ENCODE data around the gene RIPK3. TPM values are rescaled to one million over a fixed set of nuclear protein-coding genes. Genes with fewer than 3 reads are reported as not detected.
"Not testable (repeated sequence)": the region's sequence is repeated elsewhere in the genome, so short reads cannot be mapped to it uniquely, and the experiment has no call there.

Gene RIPK3
- total RNA-seq: 3.5 TPM
- long read RNA-seq, partial matches to known transcripts: 0 of 2 reads
- long read RNA-seq, other reads (novel, unspliced or antisense): 1 of 2 reads

- peak; percentile 65 for ATAC-seq
- DNase-seq: peak; percentile 68
- intact Hi-C loops (cut with micrococcal nuclease): no loop called here
Measured at GRCh38 chr14:24339284-24340151, at the start of gene RIPK3. TSS of gene RIPK3 (minus strand) at chr14:24339991. CDS start at chr14:24339826, 165 bp downstream.

- intact Hi-C loops (cut with micrococcal nuclease): no loop called here
- DNase-seq: no peak
- peak; percentile 27 for ATAC-seq
Measured at GRCh38 chr14:24389226-24389848, 49.5 kb upstream of the RIPK3 start.

- intact Hi-C loops (cut with micrococcal nuclease): no loop called here
- DNase-seq: no peak
- peak; percentile 28 for ATAC-seq
Measured at GRCh38 chr14:24388474-24389179, 48.8 kb upstream of the RIPK3 start.

DNA sequence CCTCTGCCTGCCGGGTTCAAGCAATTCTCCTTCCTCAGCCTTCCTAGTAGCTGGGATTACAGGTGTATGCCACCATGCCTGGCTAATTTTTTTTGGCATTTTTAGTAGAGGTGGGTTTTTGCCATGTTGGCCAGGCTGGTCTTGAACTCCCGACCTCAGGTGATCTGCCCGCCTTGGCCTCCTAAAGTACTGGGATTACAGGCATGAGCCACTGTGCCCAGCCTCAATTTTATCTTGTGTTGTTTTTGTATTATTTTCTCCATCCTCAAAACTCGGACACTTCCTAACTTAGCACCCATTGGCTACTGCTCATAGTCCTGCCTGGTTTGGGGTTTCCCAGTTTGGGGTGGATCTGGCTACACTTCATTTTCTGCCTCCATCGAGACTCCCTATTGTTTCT lies 47.8 kb upstream of the RIPK3 start:
- intact Hi-C loops (cut with micrococcal nuclease); DNase-seq; ATAC-seq: not testable (repeated sequence)

- no peak for DNase-seq
Measured at GRCh38 chr14:24387009-24387345, 47.2 kb upstream of the RIPK3 start.

DNA sequence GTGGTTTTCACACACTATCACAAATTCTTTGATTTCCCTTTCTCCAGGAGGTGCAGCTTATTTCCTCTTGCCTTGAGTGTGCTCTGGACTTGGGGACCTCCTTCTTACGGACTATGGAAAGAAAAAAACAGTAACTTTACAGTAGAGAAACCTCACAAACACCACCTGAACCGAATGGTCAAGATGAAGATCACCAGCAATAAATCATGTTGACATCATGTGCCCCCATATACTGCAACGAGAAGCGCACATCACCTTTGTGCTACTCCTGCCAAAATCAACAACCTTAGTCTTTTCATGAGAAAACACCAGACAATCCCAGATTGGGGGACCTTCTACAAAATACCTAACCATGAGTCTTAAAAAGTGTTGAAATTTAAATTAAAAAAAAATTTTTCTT lies 45.7 kb upstream of the RIPK3 start:
- ATAC-seq (no peak), DNase-seq (no peak)
- intact Hi-C loops (cut with micrococcal nuclease): no loop called here

More at GRCh38 chr14:24387009-24387345, 47.2 kb upstream of the RIPK3 start:
- intact Hi-C loops (cut with micrococcal nuclease): no loop called here
- no peak for ATAC-seq

DNA sequence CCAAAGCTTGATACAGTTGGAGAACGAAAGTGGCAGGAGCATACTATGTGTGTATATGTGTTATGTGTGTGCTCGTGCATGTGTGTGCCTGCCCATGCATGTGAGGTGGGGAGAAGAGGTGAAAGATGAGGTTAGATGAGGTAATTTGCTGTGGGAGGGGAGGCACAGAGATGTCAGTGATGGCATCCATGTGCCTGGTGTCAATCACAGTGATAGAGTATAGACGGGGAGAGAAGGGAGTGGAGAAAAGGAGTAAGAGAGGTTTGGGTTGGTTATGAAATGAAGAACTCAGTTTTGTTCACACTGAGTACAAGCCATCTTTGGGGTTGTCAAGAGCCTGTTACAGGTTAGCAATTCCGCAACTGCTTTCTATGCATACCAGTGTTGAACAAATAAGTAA lies 44.4 kb upstream of the RIPK3 start:
- intact Hi-C loops (cut with micrococcal nuclease): no loop called here
- DNase-seq (no peak), ATAC-seq (no peak)

DNA sequence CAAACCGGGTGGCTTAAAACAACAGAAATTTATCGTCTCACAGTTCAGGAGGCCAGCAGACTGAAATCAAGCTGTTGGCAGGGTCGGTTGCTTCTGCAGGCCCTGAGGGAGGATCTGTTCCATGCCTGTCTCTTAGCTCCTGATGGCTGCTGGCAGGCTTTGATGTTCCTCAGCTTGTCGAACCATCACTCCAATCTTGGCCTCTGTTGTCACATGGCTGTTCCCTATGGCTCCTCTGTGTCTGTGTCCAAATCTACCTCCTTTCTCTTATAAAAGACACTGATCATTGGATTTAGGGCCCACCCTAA lies 42.2 kb upstream of the RIPK3 start:
- DNase-seq (no peak), ATAC-seq (peak; percentile 32)
- intact Hi-C loops (cut with micrococcal nuclease): no loop called here

- ATAC-seq (no peak), DNase-seq (no peak)
- intact Hi-C loops (cut with micrococcal nuclease): no loop called here
Measured at GRCh38 chr14:24381363-24382063, 41.7 kb upstream of the RIPK3 start.

DNA sequence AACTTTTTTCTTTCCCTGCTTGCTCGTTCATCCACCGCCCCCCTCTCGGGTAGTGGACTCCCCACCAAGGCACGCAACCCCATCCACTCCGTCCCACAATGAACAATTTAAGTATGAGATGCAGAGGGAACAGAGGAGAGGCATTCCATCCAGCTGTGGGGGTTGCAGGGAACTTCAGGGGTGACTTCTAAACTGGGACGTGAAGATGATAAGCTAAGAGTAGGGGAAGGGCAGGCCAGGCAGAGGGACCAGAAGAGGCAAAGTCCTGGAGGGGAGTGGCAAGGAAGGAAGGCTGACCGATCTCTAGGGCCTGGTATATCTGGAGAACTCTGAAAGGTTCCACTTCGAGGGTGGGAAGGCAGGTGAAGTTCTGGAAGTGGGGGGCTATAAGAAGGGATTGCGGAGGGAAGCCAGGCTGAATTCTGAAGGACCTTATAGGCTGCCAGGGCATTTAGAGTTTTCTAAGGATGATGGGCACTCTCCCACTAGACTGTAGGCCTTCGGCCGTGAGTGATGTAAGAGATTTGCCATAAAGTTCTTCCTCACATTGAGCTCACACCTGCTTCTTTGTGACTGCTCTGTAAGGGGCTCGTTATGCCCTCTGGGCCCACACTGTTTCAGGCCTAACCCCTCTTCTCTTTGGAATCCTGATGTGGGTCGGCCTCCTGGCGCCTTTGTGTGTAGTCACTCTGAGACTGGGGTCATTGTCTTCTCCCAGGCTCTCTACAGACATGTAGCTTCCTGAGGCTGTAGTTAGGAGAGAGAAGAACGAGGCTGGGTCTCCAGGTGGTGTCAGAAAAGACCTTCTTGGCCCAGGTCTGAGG lies 40.3 kb upstream of the RIPK3 start:
- intact Hi-C loops (cut with micrococcal nuclease): no loop called here
- ATAC-seq (no peak), DNase-seq (no peak)

- no peak for ATAC-seq
- intact Hi-C loops (cut with micrococcal nuclease): no loop called here
Measured at GRCh38 chr14:24378981-24379906, 39.5 kb upstream of the RIPK3 start.

DNA sequence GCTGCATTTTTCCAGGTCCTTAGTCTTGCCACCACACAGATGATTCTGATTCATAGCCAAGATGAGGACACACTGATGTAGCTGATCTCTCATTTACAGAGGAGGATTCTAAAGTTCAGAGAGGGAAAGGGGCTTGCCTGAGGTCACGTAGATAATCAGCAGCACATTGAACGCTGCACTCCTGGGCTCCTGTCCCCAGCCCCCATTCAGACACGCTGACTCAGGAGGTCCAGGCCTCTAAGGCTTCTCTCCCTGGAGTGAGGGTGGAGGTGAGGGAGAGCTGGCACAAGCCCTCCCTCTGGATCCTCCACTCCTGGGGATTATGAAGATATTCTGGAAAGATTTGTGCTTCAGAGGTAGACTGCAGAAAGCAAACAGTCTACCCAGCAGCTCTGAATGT lies 38.5 kb upstream of the RIPK3 start:
- no peak for DNase-seq
- intact Hi-C loops (cut with micrococcal nuclease): no loop called here
- no peak for ATAC-seq

More at GRCh38 chr14:24378981-24379906, 39.5 kb upstream of the RIPK3 start:
- DNase-seq: no peak

DNA sequence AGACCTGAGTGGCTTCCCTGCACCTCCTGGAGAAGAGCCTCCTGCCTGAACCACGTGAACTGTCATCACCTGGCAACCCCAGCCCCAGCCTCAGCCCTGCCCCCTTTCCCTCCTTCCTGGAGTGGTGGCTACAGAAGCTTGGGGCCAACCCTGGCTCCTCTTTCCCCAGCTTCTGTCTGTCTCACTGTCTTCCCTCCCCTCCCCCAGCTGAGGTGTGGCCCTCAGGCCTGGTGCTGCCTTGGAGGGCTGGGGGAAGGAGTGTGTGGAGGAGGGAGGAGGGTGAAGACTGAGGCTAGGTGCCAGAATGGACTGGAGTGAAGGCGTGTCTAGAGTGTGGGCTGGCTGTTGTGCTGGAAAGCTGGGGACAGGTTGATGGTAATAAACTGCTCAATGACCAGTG lies 37.9 kb upstream of the RIPK3 start:
- intact Hi-C loops (cut with micrococcal nuclease): no loop called here
- ATAC-seq (peak; percentile 42), DNase-seq (no peak)

- intact Hi-C loops (cut with micrococcal nuclease): no loop called here
- no peak for ATAC-seq
- DNase-seq: no peak
Measured at GRCh38 chr14:24377126-24377525, 37.3 kb upstream of the RIPK3 start.

- ATAC-seq (no peak), DNase-seq (no peak)
- intact Hi-C loops (cut with micrococcal nuclease): no loop called here
Measured at GRCh38 chr14:24376448-24377070, 36.8 kb upstream of the RIPK3 start.

- ATAC-seq (peak; percentile 20), DNase-seq (peak; percentile 68)
- intact Hi-C loops (cut with micrococcal nuclease): no loop called here
Measured at GRCh38 chr14:24372701-24373416, 33.1 kb upstream of the RIPK3 start.

- ATAC-seq; intact Hi-C loops (cut with micrococcal nuclease); DNase-seq: not testable (repeated sequence)
Measured at GRCh38 chr14:24371605-24372004, 31.8 kb upstream of the RIPK3 start.
